ENCODE data around the gene RANBP3L.

GRCh38 chr5:36267905-36268304 lies 33.8 kb downstream of the RANBP3L start:
- TF ChIP-seq POLR2AphosphoS5 (IDR thresholded peaks at IDR 0.05) (no peak), EP300 (IDR thresholded peaks at IDR 0.05) (no peak), POLR2A (IDR thresholded peaks at IDR 0.05; ENCODE audit: low read depth) (no peak)
- TF ChIP-seq, protein P1, sequence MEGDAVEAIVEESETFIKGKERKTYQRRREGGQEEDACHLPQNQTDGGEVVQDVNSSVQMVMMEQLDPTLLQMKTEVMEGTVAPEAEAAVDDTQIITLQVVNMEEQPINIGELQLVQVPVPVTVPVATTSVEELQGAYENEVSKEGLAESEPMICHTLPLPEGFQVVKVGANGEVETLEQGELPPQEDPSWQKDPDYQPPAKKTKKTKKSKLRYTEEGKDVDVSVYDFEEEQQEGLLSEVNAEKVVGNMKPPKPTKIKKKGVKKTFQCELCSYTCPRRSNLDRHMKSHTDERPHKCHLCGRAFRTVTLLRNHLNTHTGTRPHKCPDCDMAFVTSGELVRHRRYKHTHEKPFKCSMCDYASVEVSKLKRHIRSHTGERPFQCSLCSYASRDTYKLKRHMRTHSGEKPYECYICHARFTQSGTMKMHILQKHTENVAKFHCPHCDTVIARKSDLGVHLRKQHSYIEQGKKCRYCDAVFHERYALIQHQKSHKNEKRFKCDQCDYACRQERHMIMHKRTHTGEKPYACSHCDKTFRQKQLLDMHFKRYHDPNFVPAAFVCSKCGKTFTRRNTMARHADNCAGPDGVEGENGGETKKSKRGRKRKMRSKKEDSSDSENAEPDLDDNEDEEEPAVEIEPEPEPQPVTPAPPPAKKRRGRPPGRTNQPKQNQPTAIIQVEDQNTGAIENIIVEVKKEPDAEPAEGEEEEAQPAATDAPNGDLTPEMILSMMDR (IDR thresholded peaks at IDR 0.05) = no peak

Measured in esophagus muscularis mucosa (tissue), 4 donors.